Melanocyte of skin (primary cell): ENCODE measurements around the gene CCDC92B. TPM values are rescaled to one million over a fixed set of nuclear protein-coding genes. Genes with fewer than 3 reads are reported as not detected.

Source experiments
- small RNA-seq, 2 donors: library from RNA; depleted of rRNA; stranded (forward); fragments of <200 nt; gene quantifications; one replicate each; pipeline ENCODE3, GENCODE V24; 2012
- total RNA-seq, 2 donors: library from RNA; depleted of rRNA; stranded (reverse); fragments of >200 nt; gene quantifications; 2 replicates each; pipeline ENCODE4 v1.2.3, GENCODE V29; 2012

The CCDC92B gene
- not detected for total RNA-seq

DNA sequence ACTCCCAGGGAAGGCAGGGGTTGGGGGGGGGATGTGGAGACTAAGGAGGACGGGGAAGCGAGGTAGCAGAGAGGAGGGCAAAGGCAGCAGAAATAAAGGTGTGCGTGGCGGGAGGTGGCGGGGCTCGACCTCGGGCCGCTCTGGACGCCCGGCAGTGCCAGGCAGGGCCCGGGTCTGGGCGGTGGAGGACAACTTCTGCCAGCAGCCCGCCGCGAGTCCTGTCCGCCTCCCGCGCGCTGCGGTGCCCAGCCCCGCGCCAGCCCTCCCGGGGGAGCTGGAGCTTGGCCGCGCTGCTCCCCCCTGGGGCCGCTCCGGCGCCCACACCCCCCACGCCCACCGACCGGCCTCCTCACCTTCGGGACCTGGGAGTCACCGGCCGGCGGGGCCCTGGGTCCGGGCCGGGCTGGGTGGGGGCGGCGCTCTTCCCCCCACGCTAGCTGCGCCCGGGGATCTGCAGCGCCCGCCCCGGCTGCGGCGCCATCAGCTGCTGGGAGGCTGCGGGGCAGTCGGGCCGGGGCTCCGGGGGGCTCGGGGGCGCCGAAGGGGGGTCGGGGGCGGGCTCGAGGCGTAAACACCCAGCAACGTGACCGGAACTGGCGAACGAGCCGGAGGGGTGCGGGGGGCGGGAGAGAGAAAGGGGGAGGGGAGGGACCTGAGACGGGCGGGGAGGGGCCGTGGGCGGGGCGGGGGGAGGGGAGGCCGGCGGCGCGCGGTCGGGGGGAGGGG, at the start of gene CCDC92B:
CCDC92B (minus strand) TSS at position 595 of the 726 bp plus-strand sequence. CDS start 14,507 bp downstream, outside the sequence.

DNA sequence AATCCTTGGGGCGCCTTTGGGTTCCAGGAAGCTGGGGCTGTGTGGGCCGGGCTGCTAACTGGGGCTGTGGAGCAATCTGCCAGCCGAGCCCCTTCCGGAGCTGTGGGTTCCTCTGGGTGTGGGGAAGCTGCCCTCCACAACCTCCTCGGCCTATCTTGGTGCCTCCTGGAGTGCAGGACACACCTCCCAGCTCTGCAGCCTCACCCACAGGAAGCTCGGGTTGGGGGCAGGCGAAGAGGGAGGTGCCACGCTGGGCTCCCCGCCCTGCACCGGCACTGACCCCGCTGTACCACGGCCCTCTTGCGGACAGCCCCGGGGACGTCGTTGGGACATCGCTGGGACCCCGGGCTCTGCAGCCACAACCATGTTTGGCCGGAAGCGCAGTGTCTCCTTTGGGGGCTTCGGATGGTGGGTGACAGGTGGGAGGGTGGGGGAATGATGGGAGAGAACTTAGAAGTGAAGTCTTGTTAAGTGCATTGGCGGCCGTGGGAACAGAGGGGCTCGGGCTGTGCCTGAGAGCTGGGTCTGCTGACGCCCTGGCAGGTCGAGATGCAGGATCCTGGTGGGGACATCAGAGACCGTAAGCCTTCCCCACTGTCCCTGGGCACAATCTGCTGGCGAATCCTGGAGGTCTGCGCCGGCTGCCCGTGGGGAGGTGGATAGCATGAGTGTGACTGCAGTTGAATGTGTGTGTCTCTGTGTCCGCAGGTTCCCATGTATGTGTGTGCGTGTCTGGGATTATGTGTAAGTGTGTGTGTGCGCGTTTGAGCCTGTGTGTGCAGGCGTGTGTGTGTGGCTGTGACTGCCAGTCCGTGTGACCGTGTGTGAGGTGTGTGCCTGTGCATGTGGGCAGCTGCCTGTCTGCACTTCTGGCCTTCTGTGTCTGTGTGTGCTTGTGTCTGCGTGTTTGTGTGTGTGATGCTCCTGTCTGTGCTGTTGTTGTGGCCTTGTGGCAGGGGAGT, 47.0 kb upstream of the CCDC92B start, which contains the start of gene RAP1GAP2:
RAP1GAP2 (plus strand) TSS at position 275 of the 962 bp plus-strand sequence; CDS start at position 365, 90 bp downstream.

DNA sequence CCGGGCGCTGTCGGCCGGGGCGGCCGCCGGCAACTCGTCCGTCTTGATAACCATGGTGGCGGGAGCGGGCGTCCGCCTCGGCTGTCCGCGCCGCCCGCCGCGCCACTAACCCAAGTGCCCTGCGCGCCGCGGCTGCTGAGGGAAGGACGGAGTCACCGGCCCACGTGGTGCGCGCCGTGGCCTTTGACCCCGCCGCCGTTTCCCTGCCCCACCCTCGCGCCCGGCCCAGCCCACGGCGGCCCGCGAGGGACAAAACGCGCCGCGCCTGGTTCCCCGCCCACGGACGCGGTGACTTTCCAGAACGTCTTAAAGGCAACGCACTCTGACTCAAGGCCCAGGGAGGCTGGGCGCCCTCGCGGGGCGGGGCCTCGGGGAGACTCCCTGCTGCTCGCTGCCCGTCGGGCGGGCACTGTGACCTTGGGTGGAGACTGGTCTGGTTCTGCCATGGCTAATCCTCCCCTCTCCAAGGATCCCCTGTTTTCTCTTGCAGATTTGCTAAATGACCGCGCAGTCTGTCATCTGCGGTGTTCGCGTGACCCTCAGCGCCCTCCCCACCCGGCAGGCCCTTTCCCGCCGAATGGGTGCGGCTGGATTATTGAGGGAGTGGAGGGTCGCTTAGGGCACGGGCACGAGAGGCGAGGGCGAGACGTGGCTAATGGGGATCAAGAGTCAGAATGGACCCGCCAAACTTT, 37.7 kb downstream of the CCDC92B start, which contains the start of gene CLUH:
CLUH (minus strand) TSS at position 157 of the 692 bp plus-strand sequence; CDS start at position 54, 103 bp downstream.

Small RNAs within 50 kb of the gene (small RNA-seq; reads per million reads assigned to genes)
- 0 reads per million in 2 donors for gene MIR1253
- 0.17 to 0.52 reads per million in 2 donors for gene MIR6776
- gene RN7SL608P = 0 to 0.06 reads per million in 2 donors
- gene hsa-mir-1253 = 0 reads per million in 2 donors

Other genes starting within 250 kb of the CCDC92B start
- 10 to 100 TPM; 14.5 to 20.0 TPM for gene METTL16, start 237.8 kb downstream of the CCDC92B start, total RNA-seq
- gene PAFAH1B1, start 156.0 kb downstream of the CCDC92B start, total RNA-seq = 100 to 1,000 TPM in 1 of 2 donors, 10 to 100 TPM in 1; 92.9 to 106 TPM
- gene CLUH, start 37.9 kb downstream of the CCDC92B start, total RNA-seq = 100 to 1,000 TPM in 1 of 2 donors, 10 to 100 TPM in 1; 61.9 to 111 TPM
- 1 to 10 TPM in 1 of 2 donors, under 1 TPM in 1; under 0.01 to 1.0 TPM for gene RAP1GAP2, start 46.8 kb upstream of the CCDC92B start, total RNA-seq